Suppressor macrophage (primary cell): ENCODE data around the gene KLHL35.

Source experiments
- DNase-seq, 4 experiments: peaks; one replicate each; pipeline ENCODE4 v3.0.0-alpha.2; 2020 to 2022

Gene KLHL35

DNA sequence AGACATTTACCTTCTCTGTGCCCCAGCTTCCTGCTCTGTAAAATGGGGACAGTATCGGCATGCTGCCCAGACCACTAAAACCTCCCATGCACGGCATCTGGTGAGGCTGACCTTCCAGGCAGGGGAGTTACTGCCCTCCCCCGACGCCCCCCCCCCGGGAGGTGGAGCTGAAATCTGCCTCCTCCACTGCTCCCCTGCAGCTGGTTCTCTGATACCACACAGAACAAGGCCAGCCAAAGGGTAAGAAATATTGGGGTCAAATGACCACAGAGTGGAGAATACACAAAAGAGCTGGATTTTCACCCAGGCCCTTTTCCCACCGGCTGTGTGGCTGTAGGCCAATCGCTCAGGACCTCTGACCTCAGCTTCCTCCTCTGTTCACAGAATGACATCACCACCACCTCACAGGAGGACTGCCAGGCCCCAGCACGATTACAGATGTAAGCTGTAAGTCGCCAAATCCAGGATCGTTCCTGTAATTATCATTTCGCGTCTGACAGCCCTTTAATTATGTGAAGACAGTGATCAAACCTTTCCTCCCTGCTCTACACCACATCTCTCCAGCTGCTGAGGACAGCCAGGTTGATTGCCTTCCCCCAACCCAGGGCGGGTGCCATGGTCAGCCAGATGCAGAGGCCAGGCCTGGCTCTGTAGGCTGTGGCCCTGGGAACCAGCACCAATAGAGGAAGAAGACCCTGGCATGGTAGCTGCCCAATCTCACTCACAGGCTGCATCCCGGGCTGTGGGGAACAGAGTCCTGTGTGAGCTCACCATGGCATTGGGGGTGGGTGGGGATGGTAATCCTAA lies 35.7 kb upstream of the KLHL35 start:
- DNase-seq = peak; percentile 12 to 33 (median 22)

DNA sequence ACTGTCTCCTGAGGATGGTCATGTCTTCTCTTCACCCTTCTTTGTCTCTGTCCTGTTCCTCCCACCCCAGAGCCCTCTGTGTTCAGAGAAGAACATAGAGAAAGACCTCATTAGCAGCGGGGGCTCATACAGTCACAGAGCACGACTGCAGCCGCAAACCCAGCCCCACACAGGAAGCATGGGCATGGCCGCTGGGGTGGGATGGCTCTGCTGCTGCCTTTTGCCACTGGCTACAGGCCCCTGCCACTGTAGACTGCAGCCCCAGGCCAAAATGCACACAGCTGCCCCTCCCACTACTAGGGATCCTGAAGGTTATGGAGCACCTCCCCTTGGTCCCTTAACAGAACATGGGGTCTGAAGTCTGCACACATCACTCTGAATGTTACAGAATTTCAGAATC lies 34.9 kb upstream of the KLHL35 start:
- DNase-seq = no peak

DNA sequence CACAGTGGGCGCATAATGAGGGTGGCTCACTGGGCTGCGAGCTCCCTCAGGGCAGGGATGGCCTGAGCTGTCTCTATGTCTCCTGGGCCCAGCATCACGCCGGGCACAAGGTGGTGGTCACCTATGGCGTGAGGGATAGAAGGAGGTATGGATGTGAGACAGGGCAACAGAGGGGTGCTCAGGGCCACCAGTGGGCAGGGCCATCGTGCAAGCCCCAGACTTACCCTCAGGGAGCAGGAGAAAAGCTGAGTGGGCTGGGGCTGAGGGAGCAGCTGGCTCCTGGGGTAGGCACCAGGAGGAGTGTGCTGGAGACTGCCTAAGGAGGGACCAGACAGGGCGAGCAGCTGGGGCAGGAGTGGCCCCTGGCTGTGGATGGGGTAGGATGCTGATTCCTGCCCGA lies 34.3 kb upstream of the KLHL35 start:
- DNase-seq = no peak

DNA sequence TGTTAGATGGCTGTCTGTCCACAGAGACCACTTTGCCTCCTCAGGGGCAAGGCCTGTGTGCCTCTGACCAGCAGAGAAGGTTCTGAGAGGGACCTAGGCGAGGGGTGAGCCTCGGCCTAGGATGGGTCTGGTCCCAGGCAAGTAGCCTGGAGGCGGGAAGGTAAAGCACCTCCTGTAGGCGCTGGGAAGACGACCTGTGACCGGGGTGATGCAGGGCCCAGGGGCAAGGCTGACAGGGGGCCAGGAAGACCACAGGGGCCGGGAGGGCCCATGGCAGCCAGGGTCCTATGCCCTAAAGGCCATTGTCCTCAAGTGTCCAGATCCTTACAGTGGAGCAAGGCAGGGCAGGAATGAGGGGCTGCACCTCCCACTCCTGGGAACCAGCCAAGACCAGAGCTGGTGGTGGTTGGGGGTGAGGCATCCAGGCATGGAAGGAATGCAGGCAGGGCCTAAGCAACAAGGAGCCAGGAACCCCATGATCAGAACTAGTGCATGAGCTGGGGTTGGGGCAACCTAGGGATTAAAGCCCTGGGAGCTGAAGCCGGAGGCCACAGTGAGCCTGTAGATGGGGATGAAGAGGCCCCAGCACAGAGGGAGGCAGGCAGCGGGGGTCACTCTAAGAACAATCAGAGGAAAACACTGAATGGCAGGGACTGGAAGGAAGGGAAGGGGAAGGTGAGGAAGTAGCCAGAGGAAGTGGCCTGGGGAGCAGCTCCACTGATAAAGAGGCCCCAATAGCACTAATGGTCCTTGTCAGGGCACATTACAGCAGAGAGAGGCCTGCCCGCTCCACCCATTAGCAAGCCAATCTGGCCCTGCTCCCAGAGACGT lies 32.9 kb upstream of the KLHL35 start:
- no peak for DNase-seq

DNA sequence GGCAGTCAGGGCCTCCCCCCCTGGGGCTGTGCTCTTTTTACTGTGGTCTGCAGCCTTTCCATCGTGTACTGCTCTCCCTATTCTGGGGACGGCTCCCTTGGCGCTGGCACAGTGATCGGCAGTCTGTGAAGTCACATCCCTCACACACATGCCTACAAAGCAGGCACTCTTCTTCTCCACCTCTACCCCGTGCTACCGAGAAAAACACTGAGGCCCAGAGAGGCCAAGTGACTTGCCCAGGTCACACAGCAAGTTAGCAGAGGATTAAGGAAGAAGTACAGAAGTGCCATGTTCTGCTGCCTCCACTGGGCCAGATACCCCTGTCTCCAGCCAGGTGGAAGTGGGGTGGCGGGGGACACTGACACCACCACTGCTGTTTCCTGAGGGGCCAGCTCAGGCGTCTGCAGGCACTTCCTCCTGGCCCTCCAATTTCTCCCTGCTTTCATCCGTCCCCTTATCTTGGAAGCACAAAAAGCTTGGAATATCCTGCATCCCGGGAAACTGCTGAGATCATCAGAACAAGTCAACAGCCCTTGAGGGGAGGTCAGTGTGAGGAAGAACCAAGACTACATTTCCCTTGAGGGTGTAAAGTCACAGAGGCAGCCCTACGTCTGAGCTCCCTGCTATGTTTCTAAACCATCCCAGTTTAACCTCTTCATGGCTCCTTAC lies 30.2 kb upstream of the KLHL35 start:
- no peak for DNase-seq

DNA sequence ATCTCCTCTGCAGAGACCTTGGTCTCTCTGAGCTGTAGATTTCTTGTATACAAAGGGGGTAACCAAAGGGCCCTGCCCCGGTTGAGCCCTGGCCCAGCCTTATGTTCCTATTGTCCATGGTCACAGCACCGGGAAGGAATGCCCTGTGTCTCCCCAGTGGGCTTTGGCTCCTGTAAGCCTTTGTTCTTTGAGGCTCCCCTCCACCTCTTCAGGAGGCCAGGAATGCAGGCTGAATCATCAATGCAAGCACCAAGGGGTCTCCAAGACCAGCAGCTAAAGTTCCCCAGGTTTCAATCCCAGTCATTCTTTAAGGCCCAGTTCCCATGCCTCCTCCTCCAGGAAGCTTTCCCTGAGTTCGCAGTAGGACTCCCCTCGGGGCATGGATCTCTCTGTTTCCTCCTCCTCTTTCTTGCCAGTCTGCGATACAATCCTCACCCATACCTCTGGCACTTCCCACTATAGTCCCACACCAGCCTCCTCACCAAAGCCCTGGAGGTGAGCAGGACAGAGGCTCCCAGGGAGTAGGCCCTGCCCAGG lies 29.2 kb upstream of the KLHL35 start:
- no peak for DNase-seq

DNA sequence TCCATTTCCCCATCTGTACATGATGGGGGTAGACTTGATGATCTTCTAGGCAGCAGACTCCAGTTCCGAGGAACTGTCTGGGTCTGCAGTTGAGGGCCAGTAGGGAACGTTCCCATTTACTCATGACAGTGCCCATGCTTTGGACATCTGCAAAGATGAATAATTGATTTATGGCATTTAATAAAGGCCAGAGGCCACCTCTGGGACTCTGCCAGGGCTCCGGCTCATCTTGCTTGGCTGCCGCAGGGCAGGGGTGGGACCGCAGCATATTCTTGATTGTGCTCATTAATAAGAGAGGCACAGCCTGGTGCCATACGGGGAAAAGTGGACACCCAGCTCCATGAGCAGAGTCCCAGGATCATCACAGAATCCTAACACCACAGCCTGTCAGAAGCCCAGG lies 28.1 kb upstream of the KLHL35 start:
- no peak for DNase-seq

DNA sequence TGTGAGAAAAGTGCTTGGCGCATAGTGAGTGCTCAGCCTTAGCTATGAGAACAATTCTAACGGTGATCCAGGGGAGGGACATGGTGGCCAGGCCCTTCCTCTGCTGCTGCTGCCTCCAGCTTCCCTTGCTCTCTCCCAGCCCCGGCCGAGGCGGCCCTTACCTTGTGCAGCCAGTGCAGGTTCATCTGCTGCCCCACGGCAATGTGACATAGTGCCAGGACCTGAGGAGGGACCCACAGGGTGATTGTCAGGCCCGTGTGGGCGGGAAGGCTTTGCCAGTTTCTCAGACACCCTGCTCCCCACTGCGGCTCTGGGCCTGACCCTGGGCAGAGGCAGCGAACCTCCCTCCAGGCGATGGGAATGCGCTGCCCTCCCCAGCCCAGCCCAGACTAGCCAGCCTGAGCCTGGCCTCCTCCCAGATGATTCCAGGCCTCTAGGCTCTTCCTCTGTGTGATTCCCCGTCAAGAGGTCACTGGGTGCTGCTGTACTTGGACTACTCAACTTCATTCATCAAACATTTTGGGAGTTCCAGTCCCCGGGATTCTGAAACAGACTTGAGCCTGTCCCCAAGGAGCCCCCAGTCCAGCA lies 23.7 kb upstream of the KLHL35 start:
- DNase-seq = no peak

DNA sequence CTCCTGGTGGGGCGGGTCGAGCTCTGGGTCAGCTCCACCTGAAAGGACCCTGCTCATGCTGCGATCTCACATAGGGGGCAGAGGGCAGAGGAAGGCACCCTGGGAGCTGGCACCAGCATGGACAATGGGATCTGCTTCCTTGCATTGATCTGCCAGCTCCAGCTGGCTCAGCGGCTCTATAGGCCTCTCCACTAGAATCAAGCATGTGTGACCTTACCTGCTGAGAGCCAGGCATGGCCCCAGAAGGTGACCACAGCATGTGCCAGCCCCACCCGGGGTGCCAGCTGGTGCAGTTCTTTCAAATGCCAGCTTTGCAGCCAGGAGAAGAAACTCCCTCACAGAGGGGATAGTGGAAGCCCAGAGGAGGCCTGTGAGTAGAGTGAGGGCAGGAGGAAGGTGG lies 22.0 kb upstream of the KLHL35 start:
- DNase-seq = no peak

DNA sequence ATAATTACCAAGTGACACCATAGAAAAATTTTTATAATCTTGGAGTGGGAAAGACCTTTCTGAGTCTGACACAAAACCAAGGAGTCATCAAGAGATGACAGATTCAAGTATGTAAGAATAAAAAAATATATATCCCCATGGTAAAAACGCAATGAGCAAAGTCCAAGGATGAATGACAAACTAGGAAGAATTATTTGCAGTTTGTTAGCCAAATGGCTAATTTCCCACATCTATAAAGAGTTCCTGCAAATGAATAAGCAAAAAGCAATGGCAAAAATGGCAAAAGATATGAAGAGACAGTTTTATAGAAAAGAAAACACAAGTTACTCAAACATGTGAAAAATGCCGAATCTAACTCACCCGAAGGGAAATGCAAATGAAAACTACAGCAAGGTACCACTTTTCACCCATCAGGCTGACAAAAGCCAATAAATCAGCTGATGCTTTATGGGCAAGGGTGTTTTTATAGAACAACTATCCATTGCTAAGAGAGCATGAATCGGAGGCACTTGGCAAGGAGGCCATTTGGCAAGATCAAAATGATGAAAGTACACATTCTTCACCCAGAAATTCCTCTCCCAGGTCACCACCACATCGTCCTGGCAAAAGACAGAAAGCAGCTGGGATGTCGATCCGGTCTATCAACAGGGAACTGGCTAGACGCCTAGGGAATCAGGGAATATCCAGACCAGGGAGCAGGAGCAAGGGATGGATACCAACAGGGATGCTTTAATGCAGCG lies 21.1 kb upstream of the KLHL35 start:
- DNase-seq = no peak

DNA sequence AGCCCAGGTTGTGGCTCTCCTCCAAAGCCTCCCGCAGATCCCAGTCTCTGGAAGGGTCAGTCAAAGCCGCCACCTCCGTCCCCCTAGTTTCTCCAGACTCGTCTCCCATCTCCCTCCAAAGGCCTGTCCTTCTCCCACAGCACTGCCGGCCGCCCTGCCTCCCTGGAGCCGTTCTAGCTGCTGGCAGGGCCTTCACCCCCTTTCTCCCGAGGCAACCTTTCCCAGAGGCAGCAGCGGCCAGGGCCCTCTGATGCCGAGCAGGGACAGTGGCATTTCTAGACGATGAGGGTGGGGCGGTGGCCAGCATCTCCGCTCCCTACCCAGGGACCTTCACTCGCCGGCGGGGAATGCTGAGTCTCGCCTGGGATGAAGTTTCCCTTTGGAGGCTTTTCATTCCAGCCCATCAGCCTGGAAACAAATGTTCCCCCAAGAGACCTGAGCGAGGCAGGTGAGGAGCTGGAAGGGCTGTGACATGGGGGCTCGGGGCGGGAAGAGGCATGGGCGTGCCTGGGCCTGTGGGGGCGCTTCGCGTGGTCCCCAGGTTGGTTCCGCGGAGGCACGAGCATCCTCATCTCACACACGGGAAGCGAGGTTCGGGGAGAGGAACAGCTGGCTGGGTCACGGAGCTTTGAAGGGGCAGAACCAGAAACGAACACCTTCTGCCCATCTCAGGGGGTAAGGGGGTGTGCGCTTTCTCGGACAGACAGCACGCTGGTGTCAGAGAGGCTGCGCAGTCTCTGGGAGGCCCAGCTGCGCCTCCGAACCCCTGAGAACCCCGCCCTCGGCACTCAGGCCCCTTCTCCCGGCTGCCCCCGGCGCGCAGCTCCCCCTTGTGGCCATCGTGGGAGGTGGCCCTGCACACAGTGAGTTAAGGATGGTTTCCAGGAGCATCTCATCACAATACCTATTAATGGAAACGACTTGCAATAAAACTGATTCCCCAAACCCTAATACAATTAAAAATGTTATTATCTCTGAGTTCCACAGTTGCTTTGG lies 18.1 kb upstream of the KLHL35 start:
- DNase-seq = peak in 1 of 4 experiments; percentile 40

DNA sequence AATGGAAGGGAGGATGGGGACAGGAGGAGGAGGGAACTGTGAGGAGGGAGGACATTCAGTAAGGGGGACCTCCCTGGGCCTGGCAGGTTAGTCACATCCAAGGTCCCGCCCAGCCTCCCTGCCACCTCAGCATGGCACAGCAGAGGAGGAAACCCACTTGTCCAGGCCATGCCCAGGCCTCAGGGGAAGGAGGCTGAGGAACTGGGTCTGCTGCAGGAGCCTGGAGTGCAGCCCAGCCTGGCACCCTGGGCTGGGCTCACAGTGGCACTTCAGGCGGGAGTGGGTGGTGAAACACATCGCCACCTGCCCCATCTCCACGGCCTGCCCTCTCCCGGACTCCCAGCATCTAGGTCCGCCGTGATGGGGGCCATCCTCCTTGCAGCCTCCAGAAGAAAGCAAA lies 17.2 kb upstream of the KLHL35 start:
- DNase-seq = no peak

DNA sequence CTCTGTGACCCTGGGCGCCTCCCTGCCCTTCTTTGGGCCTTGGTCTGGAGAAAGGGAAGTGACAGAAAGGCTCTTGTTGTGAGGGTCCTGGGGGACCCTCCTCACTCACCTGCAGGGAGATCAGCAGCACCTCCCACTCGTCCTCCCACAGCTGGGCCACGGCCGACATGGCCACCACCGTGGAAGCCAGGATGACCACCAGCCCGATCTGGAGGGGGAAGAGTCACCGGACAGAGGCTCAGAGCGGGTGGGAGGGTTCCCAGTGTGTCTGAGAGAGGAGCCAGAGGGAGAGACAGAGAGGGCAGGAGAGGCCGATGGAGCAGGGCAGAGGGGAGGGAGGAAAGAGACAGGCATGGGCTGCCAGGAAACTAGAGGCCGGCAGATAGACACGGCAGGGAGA lies 16.8 kb upstream of the KLHL35 start:
- DNase-seq = no peak

DNA sequence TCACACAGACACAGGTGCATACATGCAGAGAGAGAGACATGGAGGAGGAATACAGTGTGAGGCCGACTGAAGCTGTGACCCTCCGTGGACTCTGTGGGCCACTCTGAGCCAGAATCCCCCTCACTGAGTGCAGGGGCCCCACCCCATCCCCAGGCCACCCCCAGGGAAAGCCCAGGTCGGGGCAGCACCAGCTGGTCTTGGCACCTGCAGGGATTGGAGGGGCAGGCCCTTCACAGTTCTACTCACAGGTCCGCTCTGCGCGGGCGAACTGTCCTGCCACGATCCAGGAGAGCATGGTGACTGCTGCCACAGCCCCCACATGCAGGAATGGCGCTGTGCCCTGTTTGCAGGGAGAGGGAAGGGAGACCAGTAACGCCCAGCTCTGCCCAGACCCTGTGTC lies 16.3 kb upstream of the KLHL35 start:
- no peak for DNase-seq

DNA sequence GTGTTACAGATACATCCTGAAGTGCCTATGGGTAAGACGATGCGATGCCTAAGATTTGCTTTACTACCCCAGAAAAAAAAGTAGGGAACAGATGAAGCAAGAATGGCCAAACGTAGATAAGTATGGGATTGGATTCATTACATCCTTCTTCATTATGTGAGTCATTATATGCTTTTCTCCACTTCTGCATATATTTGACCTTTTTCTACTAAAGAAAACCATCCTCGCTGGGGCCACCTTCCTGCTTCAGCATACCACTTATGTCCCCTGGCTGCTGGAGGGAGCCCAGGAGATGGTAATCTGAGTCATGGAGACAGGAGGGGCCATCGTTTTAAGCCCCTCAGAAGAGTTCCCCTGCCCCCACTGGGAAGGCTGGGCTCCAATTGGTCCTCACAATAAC lies 14.4 kb upstream of the KLHL35 start:
- no peak for DNase-seq

DNA sequence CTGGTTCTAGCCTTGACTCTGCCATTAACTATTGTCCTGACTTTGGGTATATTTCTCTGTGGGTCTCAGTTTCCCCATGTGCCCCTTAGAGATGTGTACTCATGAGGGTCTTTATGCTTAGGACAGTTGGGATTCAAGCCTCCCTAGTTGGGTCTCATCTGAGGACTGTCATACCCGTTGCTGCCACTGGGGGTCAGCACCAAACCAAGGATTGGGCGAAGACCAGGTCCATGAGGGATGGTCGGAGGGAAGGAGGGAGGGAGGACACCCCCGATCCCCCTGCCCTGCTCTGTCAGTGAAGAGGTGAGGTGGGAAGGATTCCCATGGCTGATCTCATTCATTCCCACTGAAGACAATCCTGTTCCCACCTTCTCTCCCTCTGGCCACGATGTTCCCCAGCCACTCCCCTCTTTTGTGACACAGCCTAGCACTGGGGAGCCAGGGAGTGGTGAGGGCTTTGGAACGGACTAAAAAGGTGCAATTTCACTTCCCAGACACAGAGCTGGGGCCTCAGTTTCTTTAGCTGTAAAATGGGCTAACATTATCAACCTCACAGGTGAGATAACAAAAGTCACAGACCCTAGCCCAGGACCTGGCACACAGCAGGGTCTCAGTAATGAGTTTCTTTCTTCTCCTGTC lies 12.4 kb upstream of the KLHL35 start:
- peak; percentile 68 to 82 (median 78) for DNase-seq

DNA sequence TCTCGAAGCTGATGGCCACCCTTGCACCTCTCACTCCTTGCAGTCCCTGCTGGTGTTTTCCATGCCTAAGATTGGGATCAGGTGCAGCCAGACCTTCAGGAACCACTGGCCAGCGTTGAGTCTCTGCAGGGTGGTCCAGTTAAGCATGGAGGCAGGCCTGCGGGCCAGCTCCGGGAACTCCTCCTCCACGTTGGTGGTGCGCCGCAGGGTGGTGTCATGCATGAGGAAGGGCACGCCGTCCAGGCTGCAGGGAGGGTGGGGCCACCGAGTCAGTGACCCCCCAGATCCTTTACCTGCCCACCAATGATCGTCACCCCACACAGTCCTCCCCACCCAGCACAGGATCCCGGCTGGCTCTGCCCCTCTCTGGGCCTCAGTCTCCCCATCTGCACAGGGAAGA lies 10.0 kb upstream of the KLHL35 start:
- no peak for DNase-seq

DNA sequence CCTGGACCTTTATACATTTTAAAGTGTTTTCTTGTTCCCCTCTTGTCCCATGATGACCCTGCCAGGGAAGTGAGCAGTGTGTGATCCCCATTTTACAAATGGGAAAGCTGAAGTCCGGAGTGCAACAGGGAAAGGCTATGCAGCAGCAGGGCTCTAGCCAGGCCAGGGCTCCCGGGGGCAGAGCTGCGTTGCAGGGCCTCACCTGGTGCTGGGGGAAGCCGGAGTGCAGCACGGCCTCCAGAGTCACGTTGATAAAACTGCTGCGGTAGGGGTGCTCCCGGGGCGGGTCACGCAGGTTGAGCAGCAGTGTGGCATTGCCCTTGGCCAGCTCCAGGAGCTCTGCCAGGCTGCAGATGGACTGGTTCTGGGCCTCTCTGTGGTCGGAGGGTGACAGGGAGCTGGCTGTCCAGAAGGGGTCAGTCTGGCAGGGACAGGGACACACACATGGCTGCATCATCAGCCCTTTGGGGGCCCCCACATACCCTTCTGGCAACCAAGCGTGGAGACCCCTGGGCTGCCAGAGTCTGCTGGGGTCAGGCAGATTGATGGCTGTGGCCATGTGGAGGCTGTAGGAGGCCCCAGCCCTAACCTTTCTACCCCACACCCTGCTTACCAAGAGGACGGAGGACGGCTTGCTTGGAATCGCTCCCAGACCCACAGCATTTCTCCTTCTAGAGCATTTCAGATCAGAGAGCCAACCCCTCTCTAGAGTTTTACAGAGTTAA lies 9.3 kb upstream of the KLHL35 start:
- no peak for DNase-seq

DNA sequence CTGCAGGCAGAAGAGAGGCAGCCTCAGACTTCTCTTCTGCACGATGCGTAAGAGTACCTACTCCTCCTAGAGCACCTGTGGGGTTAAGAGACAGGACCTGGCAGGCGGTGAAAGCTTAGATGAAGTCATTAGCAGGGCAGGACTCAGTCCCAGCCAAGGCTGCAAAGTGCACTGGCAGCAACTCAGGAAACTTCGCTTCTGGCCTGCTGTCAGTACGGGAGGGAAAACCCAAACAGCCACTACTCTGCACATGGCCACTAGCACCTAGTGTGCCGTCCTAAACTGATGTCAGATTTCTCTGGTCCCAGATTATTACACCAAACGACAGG lies 8.8 kb upstream of the KLHL35 start:
- DNase-seq = no peak
